HepG2 (cell line): ENCODE data around the gene SF3A2. TPM values are rescaled to one million over a fixed set of nuclear protein-coding genes. Genes with fewer than 3 reads are reported as not detected.

Experiments used
- AGO1 ChIP-seq: fragments of 200-400 bp; formaldehyde crosslinking; IDR thresholded peaks from 2 replicates; pipeline ENCODE4 v1.6.1; 2017; ENCODE audit warnings: mild to moderate bottlenecking, low read depth, low read length, moderate library complexity; ENCODE audit not compliant: poor library complexity, severe bottlenecking
- MIER2 ChIP-seq: IDR thresholded peaks from 2 replicates; pipeline ENCODE4 v1.6.1; 2016; ENCODE audit warnings: missing biosample characterization, missing genetic modification reagents
- SRSF1 ChIP-seq: fragments of 200-400 bp; formaldehyde crosslinking; optimal IDR thresholded peaks from 2 replicates; pipeline ENCODE3; 2017; ENCODE audit warnings: mild to moderate bottlenecking, low read depth, low read length, moderate library complexity
- ZNF253 ChIP-seq: sonication (generic); formaldehyde crosslinking; IDR thresholded peaks from 2 replicates; pipeline ENCODE4 v1.8.0; 2022; ENCODE audit warnings: mild to moderate bottlenecking, missing genetic modification reagents, borderline replicate concordance
- ZNF292 ChIP-seq: sonication (generic); formaldehyde crosslinking; IDR thresholded peaks from 2 replicates; pipeline ENCODE4 v1.8.1; 2022; ENCODE audit warnings: mild to moderate bottlenecking, low read depth, missing genetic modification reagents, borderline replicate concordance
- ZNF333 ChIP-seq: sonication (generic); formaldehyde crosslinking; IDR thresholded peaks from 2 replicates; pipeline ENCODE4 v1.4.0; 2020; ENCODE audit warnings: mild to moderate bottlenecking, missing genetic modification reagents, borderline replicate concordance
- polyA plus RNA-seq, 8 experiments: library from polyadenylated mRNA; depleted of rRNA in 3 of 8; stranded (reverse) in 7 of 8; unstranded in 1 of 8; fragments of >200 nt; fragmentation: Illumina TruSeq in 4 of 8; extraction: Trizol in 4 of 8; gene quantifications; 2 replicates each; pipeline versions ENCODE4 v1.2.1 to v1.2.3, GENCODE V29; 2011 to 2016; ENCODE audit warnings: low read depth in 4 of 8, missing spikeins in 1 of 8, mixed read lengths in 1 of 8; ENCODE audit not compliant: insufficient read depth in 1 of 8
- total RNA-seq, 5 experiments: library from RNA; depleted of rRNA; stranded (reverse); fragments of >200 nt; fragmentation: Illumina TruSeq; extraction: Trizol; gene quantifications; 2 replicates each; pipeline ENCODE4 v1.2.3, GENCODE V29; 2016; ENCODE audit warnings: low read depth in 1 of 5
- TF ChIP-seq, protein P1 (sequence below): sonication (generic); formaldehyde crosslinking; IDR thresholded peaks from 2 replicates; pipeline ENCODE4 v1.8.1; 2023; ENCODE audit warnings: mild to moderate bottlenecking, missing genetic modification reagents
- TF ChIP-seq, protein P2 (sequence below): sonication (generic); formaldehyde crosslinking; IDR thresholded peaks from 2 replicates; pipeline ENCODE4 v1.5.0; 2020; ENCODE audit warnings: missing genetic modification reagents
- TF ChIP-seq, protein P3 (sequence below): sonication (generic); formaldehyde crosslinking; IDR thresholded peaks from 2 replicates; pipeline ENCODE4 v1.4.0; 2020; ENCODE audit warnings: missing genetic modification reagents
- TF ChIP-seq, protein P4 (sequence below): sonication (generic); formaldehyde crosslinking; IDR thresholded peaks from 2 replicates; pipeline ENCODE4 v1.4.0; 2020; ENCODE audit warnings: mild to moderate bottlenecking, missing genetic modification reagents
- TF ChIP-seq, protein P5 (sequence below): sonication (generic); formaldehyde crosslinking; conservative IDR thresholded peaks from 2 replicates; pipeline ENCODE4 v1.8.0; 2022; ENCODE audit warnings: missing genetic modification reagents

The SF3A2 gene
- total and polyA plus RNA-seq, 2 of the 13 experiments (the other 11 are each of a cell fraction or from before 2014, with no cell fraction given), result 8.6 to 8.8 TPM

DNA sequence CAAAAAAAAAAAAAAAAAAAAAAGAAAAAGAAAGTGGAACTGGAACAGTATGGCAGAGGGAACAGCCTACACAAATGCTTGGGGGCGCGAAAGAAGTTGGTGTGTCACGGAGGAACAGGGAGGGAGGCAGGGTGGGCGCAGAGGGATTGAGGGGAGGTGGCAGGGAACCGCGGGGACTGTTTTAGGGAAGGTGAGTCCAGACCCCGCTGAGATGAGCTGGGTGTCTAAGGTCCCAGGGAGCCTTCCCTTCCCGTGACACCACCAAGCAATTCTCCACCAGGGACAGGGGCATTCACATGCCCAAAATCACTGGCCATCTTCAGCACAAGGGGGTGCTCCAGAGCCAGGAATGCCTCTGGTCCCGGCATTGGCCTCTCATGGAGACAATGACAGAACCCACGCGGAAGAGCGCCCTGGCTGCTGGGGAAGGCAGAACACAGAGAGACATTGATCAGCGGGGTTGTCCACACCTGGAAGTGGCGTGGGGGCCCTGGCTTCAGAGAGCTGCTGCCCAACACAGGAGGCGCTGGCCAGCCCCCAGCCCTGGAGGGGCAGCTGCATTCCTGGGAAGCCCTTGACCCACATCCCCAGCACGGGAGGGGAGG, 38.4 kb downstream of the SF3A2 start (continued):
- TF ChIP-seq, protein P1, sequence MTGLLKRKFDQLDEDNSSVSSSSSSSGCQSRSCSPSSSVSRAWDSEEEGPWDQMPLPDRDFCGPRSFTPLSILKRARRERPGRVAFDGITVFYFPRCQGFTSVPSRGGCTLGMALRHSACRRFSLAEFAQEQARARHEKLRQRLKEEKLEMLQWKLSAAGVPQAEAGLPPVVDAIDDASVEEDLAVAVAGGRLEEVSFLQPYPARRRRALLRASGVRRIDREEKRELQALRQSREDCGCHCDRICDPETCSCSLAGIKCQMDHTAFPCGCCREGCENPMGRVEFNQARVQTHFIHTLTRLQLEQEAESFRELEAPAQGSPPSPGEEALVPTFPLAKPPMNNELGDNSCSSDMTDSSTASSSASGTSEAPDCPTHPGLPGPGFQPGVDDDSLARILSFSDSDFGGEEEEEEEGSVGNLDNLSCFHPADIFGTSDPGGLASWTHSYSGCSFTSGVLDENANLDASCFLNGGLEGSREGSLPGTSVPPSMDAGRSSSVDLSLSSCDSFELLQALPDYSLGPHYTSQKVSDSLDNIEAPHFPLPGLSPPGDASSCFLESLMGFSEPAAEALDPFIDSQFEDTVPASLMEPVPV (CRISPR knock-in tag), result no peak
- TF ChIP-seq, protein P2, sequence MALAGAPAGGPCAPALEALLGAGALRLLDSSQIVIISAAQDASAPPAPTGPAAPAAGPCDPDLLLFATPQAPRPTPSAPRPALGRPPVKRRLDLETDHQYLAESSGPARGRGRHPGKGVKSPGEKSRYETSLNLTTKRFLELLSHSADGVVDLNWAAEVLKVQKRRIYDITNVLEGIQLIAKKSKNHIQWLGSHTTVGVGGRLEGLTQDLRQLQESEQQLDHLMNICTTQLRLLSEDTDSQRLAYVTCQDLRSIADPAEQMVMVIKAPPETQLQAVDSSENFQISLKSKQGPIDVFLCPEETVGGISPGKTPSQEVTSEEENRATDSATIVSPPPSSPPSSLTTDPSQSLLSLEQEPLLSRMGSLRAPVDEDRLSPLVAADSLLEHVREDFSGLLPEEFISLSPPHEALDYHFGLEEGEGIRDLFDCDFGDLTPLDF (CRISPR knock-in tag), result no peak
- TF ChIP-seq, protein P3, sequence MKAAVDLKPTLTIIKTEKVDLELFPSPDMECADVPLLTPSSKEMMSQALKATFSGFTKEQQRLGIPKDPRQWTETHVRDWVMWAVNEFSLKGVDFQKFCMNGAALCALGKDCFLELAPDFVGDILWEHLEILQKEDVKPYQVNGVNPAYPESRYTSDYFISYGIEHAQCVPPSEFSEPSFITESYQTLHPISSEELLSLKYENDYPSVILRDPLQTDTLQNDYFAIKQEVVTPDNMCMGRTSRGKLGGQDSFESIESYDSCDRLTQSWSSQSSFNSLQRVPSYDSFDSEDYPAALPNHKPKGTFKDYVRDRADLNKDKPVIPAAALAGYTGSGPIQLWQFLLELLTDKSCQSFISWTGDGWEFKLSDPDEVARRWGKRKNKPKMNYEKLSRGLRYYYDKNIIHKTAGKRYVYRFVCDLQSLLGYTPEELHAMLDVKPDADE (CRISPR knock-in tag), result no peak
- TF ChIP-seq AGO1 (no peak), SRSF1 (no peak), MIER2 (CRISPR knock-in tag) (no peak), ZNF253 (CRISPR knock-in tag) (no peak), ZNF333 (CRISPR knock-in tag) (no peak), ZNF292 (CRISPR knock-in tag) (no peak)
- TF ChIP-seq, protein P4, sequence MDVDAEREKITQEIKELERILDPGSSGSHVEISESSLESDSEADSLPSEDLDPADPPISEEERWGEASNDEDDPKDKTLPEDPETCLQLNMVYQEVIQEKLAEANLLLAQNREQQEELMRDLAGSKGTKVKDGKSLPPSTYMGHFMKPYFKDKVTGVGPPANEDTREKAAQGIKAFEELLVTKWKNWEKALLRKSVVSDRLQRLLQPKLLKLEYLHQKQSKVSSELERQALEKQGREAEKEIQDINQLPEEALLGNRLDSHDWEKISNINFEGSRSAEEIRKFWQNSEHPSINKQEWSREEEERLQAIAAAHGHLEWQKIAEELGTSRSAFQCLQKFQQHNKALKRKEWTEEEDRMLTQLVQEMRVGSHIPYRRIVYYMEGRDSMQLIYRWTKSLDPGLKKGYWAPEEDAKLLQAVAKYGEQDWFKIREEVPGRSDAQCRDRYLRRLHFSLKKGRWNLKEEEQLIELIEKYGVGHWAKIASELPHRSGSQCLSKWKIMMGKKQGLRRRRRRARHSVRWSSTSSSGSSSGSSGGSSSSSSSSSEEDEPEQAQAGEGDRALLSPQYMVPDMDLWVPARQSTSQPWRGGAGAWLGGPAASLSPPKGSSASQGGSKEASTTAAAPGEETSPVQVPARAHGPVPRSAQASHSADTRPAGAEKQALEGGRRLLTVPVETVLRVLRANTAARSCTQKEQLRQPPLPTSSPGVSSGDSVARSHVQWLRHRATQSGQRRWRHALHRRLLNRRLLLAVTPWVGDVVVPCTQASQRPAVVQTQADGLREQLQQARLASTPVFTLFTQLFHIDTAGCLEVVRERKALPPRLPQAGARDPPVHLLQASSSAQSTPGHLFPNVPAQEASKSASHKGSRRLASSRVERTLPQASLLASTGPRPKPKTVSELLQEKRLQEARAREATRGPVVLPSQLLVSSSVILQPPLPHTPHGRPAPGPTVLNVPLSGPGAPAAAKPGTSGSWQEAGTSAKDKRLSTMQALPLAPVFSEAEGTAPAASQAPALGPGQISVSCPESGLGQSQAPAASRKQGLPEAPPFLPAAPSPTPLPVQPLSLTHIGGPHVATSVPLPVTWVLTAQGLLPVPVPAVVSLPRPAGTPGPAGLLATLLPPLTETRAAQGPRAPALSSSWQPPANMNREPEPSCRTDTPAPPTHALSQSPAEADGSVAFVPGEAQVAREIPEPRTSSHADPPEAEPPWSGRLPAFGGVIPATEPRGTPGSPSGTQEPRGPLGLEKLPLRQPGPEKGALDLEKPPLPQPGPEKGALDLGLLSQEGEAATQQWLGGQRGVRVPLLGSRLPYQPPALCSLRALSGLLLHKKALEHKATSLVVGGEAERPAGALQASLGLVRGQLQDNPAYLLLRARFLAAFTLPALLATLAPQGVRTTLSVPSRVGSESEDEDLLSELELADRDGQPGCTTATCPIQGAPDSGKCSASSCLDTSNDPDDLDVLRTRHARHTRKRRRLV (CRISPR knock-in tag), result no peak
- TF ChIP-seq, protein P5, sequence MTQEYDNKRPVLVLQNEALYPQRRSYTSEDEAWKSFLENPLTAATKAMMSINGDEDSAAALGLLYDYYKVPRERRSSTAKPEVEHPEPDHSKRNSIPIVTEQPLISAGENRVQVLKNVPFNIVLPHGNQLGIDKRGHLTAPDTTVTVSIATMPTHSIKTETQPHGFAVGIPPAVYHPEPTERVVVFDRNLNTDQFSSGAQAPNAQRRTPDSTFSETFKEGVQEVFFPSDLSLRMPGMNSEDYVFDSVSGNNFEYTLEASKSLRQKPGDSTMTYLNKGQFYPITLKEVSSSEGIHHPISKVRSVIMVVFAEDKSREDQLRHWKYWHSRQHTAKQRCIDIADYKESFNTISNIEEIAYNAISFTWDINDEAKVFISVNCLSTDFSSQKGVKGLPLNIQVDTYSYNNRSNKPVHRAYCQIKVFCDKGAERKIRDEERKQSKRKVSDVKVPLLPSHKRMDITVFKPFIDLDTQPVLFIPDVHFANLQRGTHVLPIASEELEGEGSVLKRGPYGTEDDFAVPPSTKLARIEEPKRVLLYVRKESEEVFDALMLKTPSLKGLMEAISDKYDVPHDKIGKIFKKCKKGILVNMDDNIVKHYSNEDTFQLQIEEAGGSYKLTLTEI, result no peak
